ENCODE data around the gene CREB5. TPM values are rescaled to one million over a fixed set of nuclear protein-coding genes. Genes with fewer than 3 reads are reported as not detected.

The CREB5 gene
- total and polyA plus RNA-seq, 9 donors: 16.0 to 46.2 (median 28.5) TPM

GRCh38 chr7:28584235-28584634 is 171.9 kb downstream of the CREB5 start:
- H3K4me3 ChIP-seq (ENCODE audit: low read length): no peak overlapping the region
- WGBS (ENCODE audit: insufficient coverage): 95% methylated on average over 4 of the region's 4 CpGs
- H3K9me3 ChIP-seq (replicated peaks; ENCODE audit: control insufficient read depth, low read depth, low read length): no peaks in the 10 kb centered on the region
- no peaks in the 10 kb centered on the region for H3K4me1 ChIP-seq (ENCODE audit: control insufficient read depth, insufficient read depth, low read length)
- H3K27me3 ChIP-seq (ENCODE audit: control insufficient read depth, insufficient read depth, low read length): no peaks in the 10 kb centered on the region
- H3K36me3 ChIP-seq (ENCODE audit: control insufficient read depth, insufficient read depth, low read length): no peaks in the 10 kb centered on the region
- no peak for DNase-seq
- H3K27ac ChIP-seq (ENCODE audit: low read length): no peak overlapping the region

GRCh38 chr7:28586736-28587135 is 174.4 kb downstream of the CREB5 start:
- H3K4me3 ChIP-seq (ENCODE audit: low read length): no peak overlapping the region
- no peak for DNase-seq
- H3K36me3 ChIP-seq (ENCODE audit: control insufficient read depth, insufficient read depth, low read length): no peaks in the 10 kb centered on the region
- 73% methylated on average over 3 of the region's 4 CpGs for WGBS (ENCODE audit: insufficient coverage)
- no peaks in the 10 kb centered on the region for H3K9me3 ChIP-seq (replicated peaks; ENCODE audit: control insufficient read depth, low read depth, low read length)
- H3K27ac ChIP-seq (ENCODE audit: low read length): no peak overlapping the region
- H3K4me1 ChIP-seq (ENCODE audit: control insufficient read depth, insufficient read depth, low read length): peaks cover 2% of the 10 kb centered on the region
- no peaks in the 10 kb centered on the region for H3K27me3 ChIP-seq (ENCODE audit: control insufficient read depth, insufficient read depth, low read length)

GRCh38 chr7:28587211-28587610 is 174.9 kb downstream of the CREB5 start:
- Histone ChIP-seq H3K27me3 (ENCODE audit: control insufficient read depth, insufficient read depth, low read length) (no peaks in the 10 kb centered on the region), H3K36me3 (ENCODE audit: control insufficient read depth, insufficient read depth, low read length) (no peaks in the 10 kb centered on the region), H3K4me3 (ENCODE audit: low read length) (no peak overlapping the region), H3K4me1 (ENCODE audit: control insufficient read depth, insufficient read depth, low read length) (peaks cover 2% of the 10 kb centered on the region), H3K9me3 (replicated peaks; ENCODE audit: control insufficient read depth, low read depth, low read length) (no peaks in the 10 kb centered on the region), H3K27ac (ENCODE audit: low read length) (no peak overlapping the region)
- WGBS (ENCODE audit: insufficient coverage): 54% methylated on average over 2 of the region's 3 CpGs
- DNase-seq: no peak

GRCh38 chr7:28588602-28589001 is 176.3 kb downstream of the CREB5 start:
- H3K36me3 ChIP-seq (ENCODE audit: control insufficient read depth, insufficient read depth, low read length): no peaks in the 10 kb centered on the region
- DNase-seq: peak; percentile 43
- peaks cover 2% of the 10 kb centered on the region for H3K4me1 ChIP-seq (ENCODE audit: control insufficient read depth, insufficient read depth, low read length)
- no peak overlapping the region for H3K27ac ChIP-seq (ENCODE audit: low read length)
- H3K4me3 ChIP-seq (ENCODE audit: low read length): no peak overlapping the region
- no peaks in the 10 kb centered on the region for H3K27me3 ChIP-seq (ENCODE audit: control insufficient read depth, insufficient read depth, low read length)
- no peaks in the 10 kb centered on the region for H3K9me3 ChIP-seq (replicated peaks; ENCODE audit: control insufficient read depth, low read depth, low read length)
- WGBS (ENCODE audit: insufficient coverage): 20% methylated on average over 1 of the region's 5 CpGs

- WGBS (ENCODE audit: insufficient coverage): no CpG with 5 or more reads among the region's 5 CpGs
- H3K36me3 ChIP-seq (ENCODE audit: control insufficient read depth, insufficient read depth, low read length): no peaks in the 10 kb centered on the region
- peaks cover 2% of the 10 kb centered on the region for H3K4me1 ChIP-seq (ENCODE audit: control insufficient read depth, insufficient read depth, low read length)
- no peaks in the 10 kb centered on the region for H3K9me3 ChIP-seq (replicated peaks; ENCODE audit: control insufficient read depth, low read depth, low read length)
- H3K27ac ChIP-seq (ENCODE audit: low read length): no peak overlapping the region
- no peak for DNase-seq
- no peak overlapping the region for H3K4me3 ChIP-seq (ENCODE audit: low read length)
- no peaks in the 10 kb centered on the region for H3K27me3 ChIP-seq (ENCODE audit: control insufficient read depth, insufficient read depth, low read length)
Observed at GRCh38 chr7:28591041-28591674, 178.8 kb downstream of the CREB5 start.

GRCh38 chr7:28591725-28592349 is 179.5 kb downstream of the CREB5 start:
- Histone ChIP-seq H3K9me3 (replicated peaks; ENCODE audit: control insufficient read depth, low read depth, low read length) (no peaks in the 10 kb centered on the region), H3K4me3 (ENCODE audit: low read length) (no peak overlapping the region), H3K36me3 (ENCODE audit: control insufficient read depth, insufficient read depth, low read length) (no peaks in the 10 kb centered on the region), H3K27me3 (ENCODE audit: control insufficient read depth, insufficient read depth, low read length) (no peaks in the 10 kb centered on the region), H3K27ac (ENCODE audit: low read length) (no peak overlapping the region), H3K4me1 (ENCODE audit: control insufficient read depth, insufficient read depth, low read length) (peaks cover 2% of the 10 kb centered on the region)
- WGBS (ENCODE audit: insufficient coverage): no CpG with 5 or more reads among the region's 2 CpGs
- peak; percentile 32 for DNase-seq

GRCh38 chr7:28592861-28593260 is 180.5 kb downstream of the CREB5 start:
- no peak overlapping the region for H3K4me3 ChIP-seq (ENCODE audit: low read length)
- H3K27ac ChIP-seq (ENCODE audit: low read length): no peak overlapping the region
- H3K36me3 ChIP-seq (ENCODE audit: control insufficient read depth, insufficient read depth, low read length): no peaks in the 10 kb centered on the region
- no peaks in the 10 kb centered on the region for H3K9me3 ChIP-seq (replicated peaks; ENCODE audit: control insufficient read depth, low read depth, low read length)
- WGBS (ENCODE audit: insufficient coverage): 100% methylated on average over 1 of the region's 3 CpGs
- peaks cover 2% of the 10 kb centered on the region for H3K4me1 ChIP-seq (ENCODE audit: control insufficient read depth, insufficient read depth, low read length)
- H3K27me3 ChIP-seq (ENCODE audit: control insufficient read depth, insufficient read depth, low read length): no peaks in the 10 kb centered on the region
- DNase-seq: no peak

- Histone ChIP-seq H3K4me1 (ENCODE audit: control insufficient read depth, insufficient read depth, low read length) (peaks cover 2% of the 10 kb centered on the region), H3K27me3 (ENCODE audit: control insufficient read depth, insufficient read depth, low read length) (no peaks in the 10 kb centered on the region), H3K36me3 (ENCODE audit: control insufficient read depth, insufficient read depth, low read length) (no peaks in the 10 kb centered on the region), H3K27ac (ENCODE audit: low read length) (no peak overlapping the region), H3K4me3 (ENCODE audit: low read length) (no peak overlapping the region), H3K9me3 (replicated peaks; ENCODE audit: control insufficient read depth, low read depth, low read length) (no peaks in the 10 kb centered on the region)
- DNase-seq: no peak
- WGBS (ENCODE audit: insufficient coverage): no CpG with 5 or more reads among the region's 4 CpGs
Observed at GRCh38 chr7:28595076-28595475, 182.8 kb downstream of the CREB5 start.

GRCh38 chr7:28595801-28596200 is 183.5 kb downstream of the CREB5 start:
- H3K4me1 ChIP-seq (ENCODE audit: control insufficient read depth, insufficient read depth, low read length): peaks cover 2% of the 10 kb centered on the region
- no peak for DNase-seq
- H3K36me3 ChIP-seq (ENCODE audit: control insufficient read depth, insufficient read depth, low read length): no peaks in the 10 kb centered on the region
- WGBS (ENCODE audit: insufficient coverage): no CpG with 5 or more reads among the region's 3 CpGs
- H3K27ac ChIP-seq (ENCODE audit: low read length): no peak overlapping the region
- no peak overlapping the region for H3K4me3 ChIP-seq (ENCODE audit: low read length)
- H3K9me3 ChIP-seq (replicated peaks; ENCODE audit: control insufficient read depth, low read depth, low read length): no peaks in the 10 kb centered on the region
- H3K27me3 ChIP-seq (ENCODE audit: control insufficient read depth, insufficient read depth, low read length): no peaks in the 10 kb centered on the region

GRCh38 chr7:28596245-28596935 is 184.1 kb downstream of the CREB5 start:
- no peak overlapping the region for H3K4me3 ChIP-seq (ENCODE audit: low read length)
- no peak overlapping the region for H3K27ac ChIP-seq (ENCODE audit: low read length)
- DNase-seq: peak; percentile 62
- 60% methylated on average over 1 of the region's 2 CpGs for WGBS (ENCODE audit: insufficient coverage)
- H3K36me3 ChIP-seq (ENCODE audit: control insufficient read depth, insufficient read depth, low read length): no peaks in the 10 kb centered on the region
- no peaks in the 10 kb centered on the region for H3K4me1 ChIP-seq (ENCODE audit: control insufficient read depth, insufficient read depth, low read length)
- no peaks in the 10 kb centered on the region for H3K27me3 ChIP-seq (ENCODE audit: control insufficient read depth, insufficient read depth, low read length)
- no peaks in the 10 kb centered on the region for H3K9me3 ChIP-seq (replicated peaks; ENCODE audit: control insufficient read depth, low read depth, low read length)

Measured in muscle of leg (tissue), 11 donors.